MG63 (cell line): ENCODE measurements around the gene PROSER2. TPM values are rescaled to one million over a fixed set of nuclear protein-coding genes. Genes with fewer than 3 reads are reported as not detected.

ENCODE experiments used
- DNase-seq: peaks from one replicate; pipeline ENCODE4 v3.0.0-alpha.2; 2020
- H3K27me3 ChIP-seq: fragments of 250-450 bp; sonication (Bioruptor Pico); 2 replicates; pipeline ENCODE4 v1.5.1; 2020; ENCODE audit warnings: mild to moderate bottlenecking, moderate library complexity
- H3K36me3 ChIP-seq: fragments of 250-450 bp; sonication (Bioruptor Pico); 2 replicates; pipeline ENCODE4 v1.5.1; 2020; ENCODE audit warnings: mild to moderate bottlenecking, moderate library complexity
- H3K4me3 ChIP-seq: fragments of 250-450 bp; sonication (Bioruptor Pico); 2 replicates; pipeline ENCODE4 v1.5.1; 2020; ENCODE audit warnings: mild to moderate bottlenecking, moderate library complexity
- H3K9me3 ChIP-seq: fragments of 250-450 bp; sonication (Bioruptor Pico); 2 replicates; pipeline ENCODE4 v1.5.1; 2020; ENCODE audit warnings: mild to moderate bottlenecking, moderate library complexity
- total RNA-seq: library from RNA; depleted of rRNA; stranded (reverse); fragments of >200 nt; shearing (Covaris generic); gene quantifications from 2 replicates; pipeline ENCODE4 v1.2.3, GENCODE V29; 2014; ENCODE audit warnings: low replicate concordance

Gene PROSER2
- total RNA-seq, 1 experiment from 2014 or later = 2.1 TPM

DNA sequence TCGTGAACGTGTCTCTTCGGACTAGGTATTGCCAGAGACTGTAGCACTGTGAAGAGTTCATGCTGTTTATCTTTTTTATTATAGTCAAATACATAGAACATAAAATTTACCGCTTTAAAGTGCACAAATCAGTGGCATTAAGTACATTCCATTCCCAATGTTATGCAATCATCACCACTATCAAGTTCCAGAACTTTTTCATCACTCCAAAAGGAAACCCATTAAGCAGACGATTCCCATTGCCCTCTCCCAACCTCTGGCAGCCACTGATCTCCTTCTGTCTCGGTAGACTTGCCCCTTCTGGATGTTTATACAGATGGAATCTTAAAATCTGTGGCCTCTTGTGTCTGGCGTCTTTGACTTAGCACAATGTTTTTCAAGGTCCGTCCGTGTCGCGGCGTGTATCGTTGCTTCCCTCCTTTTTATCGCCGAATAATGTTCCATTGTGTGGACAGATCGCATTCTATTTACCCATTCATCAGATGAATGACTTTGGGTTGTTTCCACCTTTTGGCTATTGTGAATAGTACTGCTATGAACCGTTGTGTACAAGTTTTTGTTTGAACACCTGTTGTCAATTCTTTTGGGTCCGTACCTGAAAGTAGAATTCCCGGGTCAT is 2.7 kb downstream of the PROSER2 start:
- Histone ChIP-seq H3K27me3 (no peaks in the 10 kb centered on the region), H3K9me3 (no peaks in the 10 kb centered on the region), H3K4me3 (no peak overlapping the region), H3K36me3 (no peaks in the 10 kb centered on the region)
- DNase-seq = no peak

GRCh38 chr10:11827006-11827405 is 3.9 kb downstream of the PROSER2 start:
- Histone ChIP-seq H3K4me3 (no peak overlapping the region), H3K36me3 (no peaks in the 10 kb centered on the region), H3K9me3 (no peaks in the 10 kb centered on the region), H3K27me3 (no peaks in the 10 kb centered on the region)
- DNase-seq = no peak

GRCh38 chr10:11827414-11827813 is 4.3 kb downstream of the PROSER2 start:
- H3K4me3 ChIP-seq = no peak overlapping the region
- no peaks in the 10 kb centered on the region for H3K36me3 ChIP-seq
- no peaks in the 10 kb centered on the region for H3K9me3 ChIP-seq
- no peak for DNase-seq
- no peaks in the 10 kb centered on the region for H3K27me3 ChIP-seq

- no peak overlapping the region for H3K4me3 ChIP-seq
- no peaks in the 10 kb centered on the region for H3K27me3 ChIP-seq
- DNase-seq = no peak
- H3K36me3 ChIP-seq = no peaks in the 10 kb centered on the region
- H3K9me3 ChIP-seq = no peaks in the 10 kb centered on the region
Measured at GRCh38 chr10:11828682-11829284, 5.6 kb downstream of the PROSER2 start.

DNA sequence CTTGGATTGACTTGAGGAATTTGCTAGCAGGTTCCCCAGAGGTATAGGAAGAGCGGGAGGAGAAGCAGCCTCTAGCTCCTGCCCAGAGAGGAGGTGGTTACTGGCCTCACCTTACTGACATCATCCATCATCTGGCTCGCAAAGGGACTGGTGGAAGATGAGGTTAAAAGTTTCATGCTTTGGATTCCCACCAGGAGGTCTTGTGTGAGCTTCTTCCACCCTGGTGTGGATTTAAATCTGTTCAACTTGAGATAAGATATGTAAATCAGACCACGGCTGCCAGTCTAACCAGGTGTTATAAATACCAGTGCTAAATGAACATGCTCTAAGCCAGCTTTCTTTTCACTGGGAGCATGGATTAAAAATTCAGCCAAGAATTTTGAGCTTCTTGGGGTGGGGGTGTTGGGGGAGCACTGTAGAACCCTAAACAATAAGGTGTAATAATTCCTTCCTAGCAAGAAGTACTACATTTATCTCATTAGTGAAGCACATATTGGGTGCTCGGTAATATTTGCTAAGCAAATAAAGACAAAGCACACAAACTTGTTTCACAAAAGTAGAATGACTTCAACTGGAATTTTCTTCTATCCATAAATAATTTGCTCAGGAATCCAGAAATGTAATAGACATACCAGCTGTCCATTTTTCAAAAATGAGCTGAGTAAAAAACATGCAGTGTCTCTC is 7.8 kb downstream of the PROSER2 start:
- no peaks in the 10 kb centered on the region for H3K36me3 ChIP-seq

DNA sequence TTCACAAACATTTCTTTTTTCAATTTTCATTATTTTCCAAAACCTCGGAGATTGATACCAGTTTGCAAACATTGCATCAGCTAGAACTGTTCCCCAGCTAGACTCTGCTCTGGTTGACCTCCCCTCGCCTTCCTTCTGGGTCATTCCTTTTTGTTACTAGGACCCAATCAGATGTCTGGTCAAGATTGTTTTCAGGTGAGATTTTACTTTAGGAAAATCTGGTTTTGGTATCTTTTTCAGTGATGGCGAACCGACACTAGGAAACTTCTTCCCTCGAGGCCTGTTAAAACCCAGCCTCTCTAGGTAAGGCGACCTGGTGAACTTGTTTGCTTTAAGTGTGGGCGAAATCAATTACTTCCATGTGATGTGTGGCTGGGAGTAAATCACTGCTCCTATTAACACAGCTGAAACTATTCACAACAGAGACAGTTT is 8.4 kb downstream of the PROSER2 start:
- no peaks in the 10 kb centered on the region for H3K27me3 ChIP-seq
- H3K9me3 ChIP-seq = no peaks in the 10 kb centered on the region
- DNase-seq = no peak
- H3K4me3 ChIP-seq = no peak overlapping the region
- no peaks in the 10 kb centered on the region for H3K36me3 ChIP-seq

More for the DNA sequence above, 7.8 kb downstream of the PROSER2 start:
- Histone ChIP-seq H3K9me3 (no peaks in the 10 kb centered on the region), H3K27me3 (no peaks in the 10 kb centered on the region), H3K4me3 (no peak overlapping the region)
- no peak for DNase-seq

DNA sequence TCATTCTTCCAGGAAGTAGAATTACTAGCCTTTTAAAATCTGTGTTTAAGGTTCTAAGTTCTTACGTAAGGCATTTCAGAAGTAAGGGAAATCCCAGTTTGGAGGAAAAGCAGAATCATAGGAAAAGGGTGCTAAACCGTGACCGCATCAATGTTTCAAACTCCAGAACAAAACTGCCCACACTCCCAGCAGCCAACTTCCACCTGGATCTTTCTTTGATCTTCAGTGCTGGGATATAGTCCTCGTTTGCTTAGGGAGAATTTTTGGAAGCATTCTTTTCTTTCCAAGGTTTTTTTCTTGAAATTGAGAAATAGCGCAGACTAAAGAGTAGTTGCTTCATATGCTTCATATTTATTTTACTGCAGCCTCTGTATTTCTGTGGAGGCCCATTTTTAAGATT is 8.9 kb downstream of the PROSER2 start:
- Histone ChIP-seq H3K9me3 (no peaks in the 10 kb centered on the region), H3K36me3 (no peaks in the 10 kb centered on the region), H3K4me3 (no peak overlapping the region), H3K27me3 (no peaks in the 10 kb centered on the region)
- no peak for DNase-seq

DNA sequence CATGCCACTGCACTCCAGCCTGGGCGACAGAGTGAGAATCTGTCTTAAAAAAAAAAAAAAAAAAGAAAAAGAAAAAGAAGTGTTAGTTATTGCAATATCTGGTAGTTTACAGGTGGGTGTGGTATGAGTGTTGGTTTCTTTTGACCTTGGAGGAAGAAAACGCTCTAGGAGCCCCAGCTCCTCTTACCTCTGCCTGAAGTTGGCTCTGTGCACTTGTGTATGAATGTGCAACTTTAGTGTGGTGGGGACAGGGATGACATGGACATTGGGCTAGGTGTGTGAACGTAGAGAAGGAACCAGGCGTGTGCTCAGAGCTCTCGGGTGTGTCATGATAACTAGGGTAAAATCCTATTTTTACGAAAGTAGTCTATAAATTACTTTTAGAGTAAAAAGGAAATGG is 11.9 kb downstream of the PROSER2 start:
- Histone ChIP-seq H3K9me3 (no peaks in the 10 kb centered on the region), H3K4me3 (no peak overlapping the region), H3K27me3 (no peaks in the 10 kb centered on the region), H3K36me3 (no peaks in the 10 kb centered on the region)
- no peak for DNase-seq

DNA sequence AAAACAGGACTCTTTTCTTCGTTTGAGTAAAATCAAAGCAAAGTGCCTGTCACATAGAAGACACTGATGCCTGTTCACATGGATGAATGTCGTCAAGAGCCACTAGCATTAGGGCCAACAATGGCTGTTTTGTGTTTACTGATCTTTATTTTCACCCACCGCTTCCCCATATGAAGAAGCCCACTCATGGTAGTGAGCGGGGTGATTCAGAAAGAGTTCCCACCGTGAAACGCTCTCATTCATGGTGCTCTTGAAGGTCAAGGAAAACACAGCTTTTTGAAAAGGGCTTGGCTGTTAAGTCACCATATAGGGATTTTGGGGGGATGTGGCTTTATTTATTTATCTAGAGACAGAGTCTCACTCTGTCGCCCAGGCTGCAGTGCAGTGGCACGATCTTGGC is 12.5 kb downstream of the PROSER2 start:
- H3K36me3 ChIP-seq = no peaks in the 10 kb centered on the region
- no peak overlapping the region for H3K4me3 ChIP-seq
- H3K27me3 ChIP-seq = no peaks in the 10 kb centered on the region
- no peak for DNase-seq
- no peaks in the 10 kb centered on the region for H3K9me3 ChIP-seq

DNA sequence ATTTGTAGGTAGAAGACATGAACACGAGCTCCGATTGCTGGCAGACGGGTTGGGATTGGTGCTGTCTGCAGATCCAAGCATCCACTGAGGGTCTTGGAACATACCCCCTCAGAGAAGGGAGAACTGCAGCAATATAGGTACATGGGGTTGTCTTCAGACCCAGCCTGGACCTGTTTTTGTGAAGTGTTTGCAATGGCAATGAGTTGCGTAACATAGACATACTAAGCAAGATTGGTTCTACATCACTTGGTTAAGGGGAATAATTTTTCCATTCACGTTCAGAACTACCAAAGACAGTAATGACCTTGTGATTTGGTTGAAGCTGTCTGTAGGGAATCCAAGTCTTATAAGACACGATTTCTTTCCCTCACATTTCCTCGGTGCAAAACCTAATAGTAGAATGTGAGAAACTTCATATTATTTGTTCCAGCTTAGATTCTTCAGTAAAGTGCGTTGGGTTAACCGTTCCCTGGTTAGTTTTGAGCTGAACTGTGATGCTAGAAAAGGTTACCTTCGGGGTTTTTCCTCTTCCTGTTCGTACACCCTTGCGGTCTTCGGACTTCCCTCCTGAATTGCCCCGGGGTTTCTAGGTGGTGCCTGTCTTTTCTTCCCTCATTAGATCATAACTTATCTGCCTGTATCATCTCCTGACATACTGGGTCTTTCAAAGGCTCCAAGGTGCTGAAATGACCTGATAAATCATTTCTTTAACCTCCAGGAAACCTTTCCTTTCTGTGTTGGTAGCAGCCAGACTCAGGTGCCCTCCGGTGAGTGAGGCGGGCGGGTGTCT is 14.4 kb downstream of the PROSER2 start:
- Histone ChIP-seq H3K9me3 (no peaks in the 10 kb centered on the region), H3K4me3 (no peak overlapping the region), H3K27me3 (no peaks in the 10 kb centered on the region), H3K36me3 (no peaks in the 10 kb centered on the region)
- no peak for DNase-seq

GRCh38 chr10:11838298-11838852 is 15.2 kb downstream of the PROSER2 start:
- no peak overlapping the region for H3K4me3 ChIP-seq
- no peaks in the 10 kb centered on the region for H3K9me3 ChIP-seq
- no peak for DNase-seq
- no peaks in the 10 kb centered on the region for H3K36me3 ChIP-seq
- no peaks in the 10 kb centered on the region for H3K27me3 ChIP-seq

DNA sequence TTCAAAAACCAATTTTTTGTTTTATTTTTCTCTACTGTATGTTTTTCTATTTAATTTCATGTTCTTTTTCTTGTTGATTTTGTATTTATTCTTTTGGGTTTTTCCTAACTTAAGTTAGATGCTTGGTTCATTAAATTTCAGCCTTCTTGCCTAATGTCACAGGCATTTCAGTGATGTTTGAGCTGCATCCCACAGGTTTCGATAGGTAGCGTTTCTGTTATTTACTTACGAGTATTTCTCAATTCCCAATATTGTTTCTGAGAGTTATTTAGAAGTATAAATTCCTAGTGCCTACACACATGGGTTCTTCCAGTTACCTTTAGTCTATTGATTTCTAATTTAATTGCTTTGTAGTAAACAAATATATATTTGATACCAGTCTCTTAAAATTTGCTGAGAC is 18.2 kb downstream of the PROSER2 start:
- Histone ChIP-seq H3K9me3 (no peaks in the 10 kb centered on the region), H3K4me3 (no peak overlapping the region), H3K27me3 (no peaks in the 10 kb centered on the region), H3K36me3 (no peaks in the 10 kb centered on the region)
- DNase-seq = no peak

DNA sequence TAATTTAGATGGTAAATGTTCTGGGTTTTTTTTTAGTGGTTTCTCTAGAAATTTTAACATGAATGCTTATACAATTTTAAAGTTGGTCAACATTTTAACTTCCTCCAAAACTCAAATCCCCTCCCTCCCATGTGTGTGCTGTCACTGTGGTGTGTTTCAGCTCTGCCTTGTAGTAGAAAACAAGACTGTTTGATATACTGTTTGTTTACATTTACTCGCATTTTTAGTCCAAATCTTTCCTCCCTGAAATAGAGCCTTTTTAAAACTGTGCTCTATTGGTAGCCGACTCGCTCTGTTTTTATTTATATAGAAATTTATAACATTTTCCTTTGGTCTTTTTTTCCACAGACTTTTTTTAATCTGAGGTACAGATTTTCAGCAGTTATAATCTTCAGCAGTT is 19.3 kb downstream of the PROSER2 start:
- H3K4me3 ChIP-seq = no peak overlapping the region
- no peak for DNase-seq
- no peaks in the 10 kb centered on the region for H3K9me3 ChIP-seq
- H3K27me3 ChIP-seq = no peaks in the 10 kb centered on the region
- H3K36me3 ChIP-seq = no peaks in the 10 kb centered on the region

GRCh38 chr10:11845113-11845512 is 22.0 kb downstream of the PROSER2 start:
- H3K4me3 ChIP-seq = no peak overlapping the region
- DNase-seq = no peak
- H3K27me3 ChIP-seq = no peaks in the 10 kb centered on the region
- no peaks in the 10 kb centered on the region for H3K9me3 ChIP-seq
- no peaks in the 10 kb centered on the region for H3K36me3 ChIP-seq

DNA sequence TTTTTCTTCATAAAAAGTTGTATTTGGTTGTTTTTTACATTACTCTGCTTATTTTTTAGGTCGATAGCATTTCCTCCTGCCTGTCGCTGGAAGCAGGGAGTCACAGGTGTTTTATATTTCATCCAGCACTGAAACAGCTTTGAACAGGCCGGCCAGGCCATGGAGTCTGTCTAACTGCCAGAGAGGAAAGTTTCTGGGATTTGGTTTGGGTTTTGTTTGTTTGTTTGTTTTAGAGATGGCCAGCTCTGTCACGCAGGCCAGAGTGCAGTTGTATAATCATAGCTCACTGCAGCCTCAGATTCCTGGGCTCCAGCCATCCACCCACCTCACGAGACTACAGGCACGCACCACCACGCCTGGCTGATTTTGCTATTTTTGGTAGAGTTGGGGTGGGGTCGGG is 23.4 kb downstream of the PROSER2 start:
- DNase-seq = peak; percentile 74
- no peaks in the 10 kb centered on the region for H3K27me3 ChIP-seq
- no peaks in the 10 kb centered on the region for H3K9me3 ChIP-seq
- H3K36me3 ChIP-seq = no peaks in the 10 kb centered on the region
- H3K4me3 ChIP-seq = no peak overlapping the region

GRCh38 chr10:11849277-11849676 is 26.1 kb downstream of the PROSER2 start:
- H3K27me3 ChIP-seq = no peaks in the 10 kb centered on the region
- no peaks in the 10 kb centered on the region for H3K36me3 ChIP-seq

GRCh38 chr10:11849911-11850310 is 26.8 kb downstream of the PROSER2 start:
- Histone ChIP-seq H3K4me3 (no peak overlapping the region), H3K9me3 (no peaks in the 10 kb centered on the region), H3K36me3 (no peaks in the 10 kb centered on the region), H3K27me3 (no peaks in the 10 kb centered on the region)
- DNase-seq = no peak

More at GRCh38 chr10:11849277-11849676, 26.1 kb downstream of the PROSER2 start:
- no peak overlapping the region for H3K4me3 ChIP-seq
- no peak for DNase-seq
- H3K9me3 ChIP-seq = no peaks in the 10 kb centered on the region
